ENCODE results near the gene CAVIN2.
"Not testable (repeated sequence)": the region's sequence is repeated elsewhere in the genome, so short reads cannot be mapped to it uniquely, and the experiment has no call there.

The CAVIN2 gene

DNA sequence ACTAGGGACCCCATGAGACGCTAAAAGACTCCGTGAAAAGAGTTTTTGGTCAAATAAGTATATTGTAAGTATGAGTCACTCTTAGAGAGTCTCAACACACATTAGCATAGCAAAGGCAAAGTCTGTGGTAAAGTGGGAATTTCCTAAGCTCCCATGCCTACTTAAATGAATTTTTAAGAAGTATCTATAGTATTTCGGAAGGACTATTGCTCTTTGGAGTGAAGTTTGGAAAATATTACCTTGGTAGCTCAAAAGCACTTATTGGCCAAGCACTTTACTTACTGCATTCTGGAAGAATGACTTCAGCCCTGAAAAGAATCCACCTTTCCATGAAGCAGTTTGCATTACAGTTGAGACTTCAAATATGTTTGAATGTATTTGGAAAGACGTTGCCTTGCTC lies 57.1 kb downstream of the CAVIN2 start:
- TF ChIP-seq, protein P1, sequence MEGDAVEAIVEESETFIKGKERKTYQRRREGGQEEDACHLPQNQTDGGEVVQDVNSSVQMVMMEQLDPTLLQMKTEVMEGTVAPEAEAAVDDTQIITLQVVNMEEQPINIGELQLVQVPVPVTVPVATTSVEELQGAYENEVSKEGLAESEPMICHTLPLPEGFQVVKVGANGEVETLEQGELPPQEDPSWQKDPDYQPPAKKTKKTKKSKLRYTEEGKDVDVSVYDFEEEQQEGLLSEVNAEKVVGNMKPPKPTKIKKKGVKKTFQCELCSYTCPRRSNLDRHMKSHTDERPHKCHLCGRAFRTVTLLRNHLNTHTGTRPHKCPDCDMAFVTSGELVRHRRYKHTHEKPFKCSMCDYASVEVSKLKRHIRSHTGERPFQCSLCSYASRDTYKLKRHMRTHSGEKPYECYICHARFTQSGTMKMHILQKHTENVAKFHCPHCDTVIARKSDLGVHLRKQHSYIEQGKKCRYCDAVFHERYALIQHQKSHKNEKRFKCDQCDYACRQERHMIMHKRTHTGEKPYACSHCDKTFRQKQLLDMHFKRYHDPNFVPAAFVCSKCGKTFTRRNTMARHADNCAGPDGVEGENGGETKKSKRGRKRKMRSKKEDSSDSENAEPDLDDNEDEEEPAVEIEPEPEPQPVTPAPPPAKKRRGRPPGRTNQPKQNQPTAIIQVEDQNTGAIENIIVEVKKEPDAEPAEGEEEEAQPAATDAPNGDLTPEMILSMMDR (IDR thresholded peaks at IDR 0.05), result no peak
- Histone ChIP-seq H3K9me3 (no peaks in the 10 kb centered on the region), H3K4me3 (ENCODE audit: low read depth in 1 of 2, low read length in 1 of 2) (no peak overlapping the region), H3K27me3 (no peaks in the 10 kb centered on the region), H3K27ac (no peak overlapping the region), H3K36me3 (no peaks in the 10 kb centered on the region), H3K4me1 (ENCODE audit: control insufficient read depth in 1 of 2, insufficient read depth in 1 of 2, low read depth in 1 of 2, low read length in 1 of 2) (no peaks in the 10 kb centered on the region)

DNA sequence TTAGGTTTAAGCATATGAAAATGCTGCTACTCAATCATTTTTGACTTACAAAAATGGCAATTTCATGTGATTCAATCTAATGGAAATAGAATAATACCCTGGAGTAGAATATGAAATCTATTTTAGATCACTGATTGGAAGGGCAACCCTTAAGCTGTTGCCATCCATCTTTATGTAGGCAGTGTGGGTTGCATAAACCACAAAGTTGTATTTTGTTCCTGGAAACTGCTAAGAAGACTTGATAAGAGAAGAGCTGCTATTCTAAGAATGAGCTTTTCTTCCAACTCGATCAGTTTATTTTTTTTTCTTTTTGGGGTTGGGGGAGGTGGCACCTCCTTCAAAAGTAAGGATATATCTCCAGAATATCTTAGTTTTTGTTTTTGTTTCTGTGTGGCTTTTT lies 60.2 kb downstream of the CAVIN2 start:
- Histone ChIP-seq H3K36me3 (no peaks in the 10 kb centered on the region), H3K4me1 (ENCODE audit: control insufficient read depth in 1 of 2, insufficient read depth in 1 of 2, low read depth in 1 of 2, low read length in 1 of 2) (no peaks in the 10 kb centered on the region), H3K9me3 (no peaks in the 10 kb centered on the region), H3K27ac (no peak overlapping the region), H3K4me3 (ENCODE audit: low read depth in 1 of 2, low read length in 1 of 2) (no peak overlapping the region), H3K27me3 (no peaks in the 10 kb centered on the region)
- TF ChIP-seq, protein P1 (IDR thresholded peaks at IDR 0.05), result no peak

DNA sequence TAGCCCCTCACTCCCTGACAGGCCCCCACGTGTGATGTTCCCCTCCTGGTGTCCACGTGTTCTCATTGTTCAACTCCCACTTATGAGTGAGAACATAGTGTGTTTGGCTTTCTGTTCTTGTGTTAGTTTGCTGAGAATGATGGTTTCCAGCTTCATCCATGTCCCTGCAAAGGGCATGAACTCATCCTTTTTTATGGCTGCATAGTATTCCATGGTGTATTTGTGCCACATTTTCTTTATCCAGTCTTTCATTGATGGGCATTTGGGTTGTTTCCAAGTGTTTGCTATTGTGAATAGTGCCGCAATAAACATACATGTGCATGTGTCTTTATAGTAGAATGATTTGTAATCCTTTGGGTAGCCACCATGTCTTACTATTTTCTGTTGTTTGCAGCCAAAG lies 61.2 kb downstream of the CAVIN2 start:
- H3K9me3 ChIP-seq; H3K4me1 ChIP-seq (ENCODE audit: control insufficient read depth in 1 of 2, insufficient read depth in 1 of 2, low read depth in 1 of 2, low read length in 1 of 2); H3K4me3 ChIP-seq (ENCODE audit: low read depth in 1 of 2, low read length in 1 of 2); H3K27ac ChIP-seq; H3K27me3 ChIP-seq; H3K36me3 ChIP-seq: not testable (repeated sequence)
